Thyroid gland (tissue), 4 donors: ENCODE data around the gene MTMR12. TPM values are rescaled to one million over a fixed set of nuclear protein-coding genes. Genes with fewer than 3 reads are reported as not detected.

Experiments
- DNase-seq, 2 donors: peaks; one replicate each; pipeline ENCODE4 v3.0.0-alpha.2; 2019
- H3K27ac ChIP-seq, 3 donors: fragments of 200-600 bp; sonication (generic); 1 replicate in 2 of 3; 2 replicates in 1 of 3; pipeline ENCODE4 v1.5.1; 2016 to 2019; ENCODE audit warnings: mild to moderate bottlenecking in 1 of 3, moderate library complexity in 1 of 3
- H3K27me3 ChIP-seq: fragments of 200-600 bp; sonication (generic); one replicate; pipeline ENCODE4 v1.5.1; 2019
- H3K36me3 ChIP-seq, 2 donors: fragments of 200-600 bp; sonication (generic); one replicate each; pipeline ENCODE4 v1.5.1; 2016 to 2019
- H3K4me1 ChIP-seq, 2 donors: fragments of 200-600 bp; sonication (generic); one replicate each; pipeline ENCODE4 v1.5.1; 2017 to 2019
- H3K4me3 ChIP-seq, 3 donors: fragments of 200-600 bp; sonication (generic); replicated peaks in 1 of 3; 1 replicate in 2 of 3; 2 replicates in 1 of 3; pipeline ENCODE4 v1.5.1; 2016; ENCODE audit warnings: mild to moderate bottlenecking in 1 of 3
- H3K9me3 ChIP-seq: fragments of 200-600 bp; sonication (generic); one replicate; pipeline ENCODE4 v1.5.1; 2017
- POLR2A ChIP-seq, 2 donors: fragments of 450-650 bp; IDR thresholded peaks; one replicate each; pipeline ENCODE4 v1.6.1; 2017; ENCODE audit warnings: antibody characterized with exemption in 2 of 2, mild to moderate bottlenecking in 2 of 2, moderate library complexity in 1 of 2
- WGBS, 2 donors: methylation state at CpG; one replicate each; pipeline ENCODE4 v1.1.5; 2017; 5-methylcytosine and 5-hydroxymethylcytosine counted together
- intact Hi-C: fragments of 100-400 bp; cut with DNase I; formaldehyde crosslinking; loops from one replicate; pipeline ENCODE4 v1.15.1; 2023
- total RNA-seq, 4 donors: library from RNA; depleted of rRNA; stranded (reverse); fragments of >200 nt; gene quantifications; one replicate each; pipeline ENCODE4 v1.2.3, GENCODE V29; 2016
- TF ChIP-seq, protein P1 (sequence below), 6 experiments: fragments of 200-600 bp in 3 of 6; fragments of 450-650 bp in 3 of 6; sonication (generic) in 3 of 6; IDR thresholded peaks; one replicate each; pipeline ENCODE4 v1.5.1; 2016 to 2019; ENCODE audit warnings: antibody characterized with exemption in 6 of 6, mild to moderate bottlenecking in 2 of 6, inconsistent platforms in 1 of 6, moderate library complexity in 1 of 6

The MTMR12 gene
- total RNA-seq, 4 donors from 2014 or later: 28.9 to 45.3 (median 37.3) TPM

DNA sequence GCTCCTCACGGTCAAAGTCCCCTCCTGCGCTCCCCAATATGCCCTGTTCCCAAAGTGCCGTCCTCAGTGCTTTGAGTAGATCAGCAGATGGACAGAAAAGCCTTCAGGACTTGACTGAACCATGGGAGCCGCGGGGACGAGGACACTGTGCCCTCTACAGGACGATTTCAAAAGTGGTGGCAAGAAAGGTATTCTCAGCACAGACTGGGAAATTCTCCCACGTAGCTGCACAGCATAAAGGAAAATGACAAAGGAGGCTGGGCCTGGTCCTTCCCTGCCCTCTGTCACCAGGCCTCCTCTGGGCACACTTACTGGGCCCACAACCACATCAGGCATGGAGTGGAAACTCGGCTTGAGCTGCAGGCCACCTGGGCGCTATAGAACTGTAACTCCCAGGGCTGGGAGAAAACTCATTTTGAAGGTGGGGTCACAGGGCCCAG, 16.7 kb upstream of the MTMR12 start:
- TF ChIP-seq POLR2A (IDR thresholded peaks at IDR 0.05): no peak
- TF ChIP-seq, protein P1, sequence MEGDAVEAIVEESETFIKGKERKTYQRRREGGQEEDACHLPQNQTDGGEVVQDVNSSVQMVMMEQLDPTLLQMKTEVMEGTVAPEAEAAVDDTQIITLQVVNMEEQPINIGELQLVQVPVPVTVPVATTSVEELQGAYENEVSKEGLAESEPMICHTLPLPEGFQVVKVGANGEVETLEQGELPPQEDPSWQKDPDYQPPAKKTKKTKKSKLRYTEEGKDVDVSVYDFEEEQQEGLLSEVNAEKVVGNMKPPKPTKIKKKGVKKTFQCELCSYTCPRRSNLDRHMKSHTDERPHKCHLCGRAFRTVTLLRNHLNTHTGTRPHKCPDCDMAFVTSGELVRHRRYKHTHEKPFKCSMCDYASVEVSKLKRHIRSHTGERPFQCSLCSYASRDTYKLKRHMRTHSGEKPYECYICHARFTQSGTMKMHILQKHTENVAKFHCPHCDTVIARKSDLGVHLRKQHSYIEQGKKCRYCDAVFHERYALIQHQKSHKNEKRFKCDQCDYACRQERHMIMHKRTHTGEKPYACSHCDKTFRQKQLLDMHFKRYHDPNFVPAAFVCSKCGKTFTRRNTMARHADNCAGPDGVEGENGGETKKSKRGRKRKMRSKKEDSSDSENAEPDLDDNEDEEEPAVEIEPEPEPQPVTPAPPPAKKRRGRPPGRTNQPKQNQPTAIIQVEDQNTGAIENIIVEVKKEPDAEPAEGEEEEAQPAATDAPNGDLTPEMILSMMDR (IDR thresholded peaks at IDR 0.05): peak; percentile 32 to 74 (median 64)
- no peaks in the 10 kb centered on the region for H3K27me3 ChIP-seq
- 31 to 42% methylated on average over 8 to 10 of the region's 10 CpGs for WGBS, 2 donors
- DNase-seq: peak; percentile 50 to 68
- peaks cover 12% of the 10 kb centered on the region in 2 donors for H3K4me1 ChIP-seq
- no peak overlapping the region for H3K4me3 ChIP-seq
- intact Hi-C loops: no loop called here
- H3K27ac ChIP-seq: no peak overlapping the region
- H3K36me3 ChIP-seq: no peaks in the 10 kb centered on the region
- no peaks in the 10 kb centered on the region for H3K9me3 ChIP-seq

DNA sequence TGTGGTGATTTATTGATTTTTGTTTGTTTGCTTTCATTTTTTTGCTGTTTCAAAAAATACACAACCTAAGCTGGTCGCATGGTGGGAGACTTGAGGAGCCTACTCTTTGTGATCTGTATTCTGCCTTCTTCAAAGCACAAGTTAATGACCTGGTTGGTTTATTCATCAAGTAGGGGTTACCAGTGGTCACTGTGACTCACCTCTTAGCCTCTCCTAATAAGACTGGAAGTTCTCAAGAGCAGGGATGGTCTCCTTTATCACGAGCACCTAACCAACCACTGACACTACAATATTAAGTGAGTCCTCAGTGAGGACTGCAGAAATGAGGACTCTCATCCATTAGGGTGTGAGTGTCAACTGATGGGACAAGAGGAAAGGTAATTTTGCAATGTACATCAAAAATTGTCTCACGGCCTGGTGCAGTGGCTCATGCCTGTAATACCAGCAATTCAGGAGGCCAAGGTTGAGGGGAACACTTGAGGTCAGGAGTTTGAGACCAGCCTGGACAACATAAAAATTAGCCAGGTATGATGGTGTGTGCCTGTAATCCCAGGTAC, 13.6 kb upstream of the MTMR12 start:
- TF ChIP-seq, protein P1 (IDR thresholded peaks at IDR 0.05): no peak
- TF ChIP-seq POLR2A (IDR thresholded peaks at IDR 0.05): no peak
- no peak overlapping the region for H3K4me3 ChIP-seq
- peaks cover 5% of the 10 kb centered on the region in 2 donors for H3K4me1 ChIP-seq
- 72 to 93% methylated on average over 3 of the region's 3 CpGs for WGBS, 2 donors
- no peaks in the 10 kb centered on the region for H3K9me3 ChIP-seq
- intact Hi-C loops: no loop called here
- no peak for DNase-seq
- H3K27ac ChIP-seq: no peak overlapping the region
- no peaks in the 10 kb centered on the region for H3K36me3 ChIP-seq
- no peaks in the 10 kb centered on the region for H3K27me3 ChIP-seq

DNA sequence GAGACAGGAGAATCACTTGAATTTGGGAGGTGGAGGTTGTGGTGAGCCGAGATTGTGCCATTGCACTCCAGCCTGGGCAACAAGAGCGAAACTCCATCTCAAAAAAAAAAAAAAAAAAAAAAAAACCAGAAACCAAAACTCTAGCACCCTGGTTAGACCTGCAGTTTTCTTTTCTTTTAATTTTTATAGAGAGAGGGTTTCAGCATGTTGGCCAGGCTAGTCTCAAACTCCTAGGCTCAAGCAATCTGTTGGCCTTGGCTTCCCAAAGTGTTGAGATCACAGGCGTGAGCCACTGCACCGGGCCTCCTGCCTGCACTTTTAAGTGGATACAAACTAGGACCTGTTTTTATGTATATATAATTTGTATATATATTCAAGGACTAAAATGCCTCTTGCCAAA, 12.9 kb upstream of the MTMR12 start:
- no peaks in the 10 kb centered on the region for H3K4me1 ChIP-seq
- intact Hi-C loops: no loop called here
- 90 to 95% methylated on average over 4 of the region's 4 CpGs for WGBS, 2 donors
- no peaks in the 10 kb centered on the region for H3K36me3 ChIP-seq
- H3K4me3 ChIP-seq: no peak overlapping the region
- no peak for DNase-seq
- no peak overlapping the region for H3K27ac ChIP-seq
- no peak for TF ChIP-seq POLR2A (IDR thresholded peaks at IDR 0.05)
- TF ChIP-seq, protein P1 (IDR thresholded peaks at IDR 0.05): no peak
- no peaks in the 10 kb centered on the region for H3K9me3 ChIP-seq
- H3K27me3 ChIP-seq: no peaks in the 10 kb centered on the region

DNA sequence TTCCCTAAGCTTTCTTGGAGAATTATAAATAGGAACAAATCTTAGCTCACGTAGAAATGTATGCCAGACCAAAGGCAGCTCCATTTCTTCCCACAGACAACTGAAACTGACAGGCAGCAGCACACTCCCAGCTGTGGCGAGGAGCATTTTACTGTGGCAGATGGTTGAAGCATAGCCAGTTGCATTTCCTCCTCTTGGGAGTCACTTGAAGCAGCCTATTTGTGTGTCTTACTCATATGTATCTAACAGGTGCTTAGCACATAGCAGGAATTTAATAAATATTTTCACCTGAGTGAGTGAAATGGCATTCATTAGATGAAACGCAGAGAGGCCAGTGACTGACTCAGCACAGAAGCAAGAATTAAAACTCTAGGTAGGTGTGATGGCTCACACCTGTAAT, 12.3 kb upstream of the MTMR12 start:
- no peak for TF ChIP-seq POLR2A (IDR thresholded peaks at IDR 0.05)
- TF ChIP-seq, protein P1 (IDR thresholded peaks at IDR 0.05): no peak
- WGBS, 2 donors: 78 to 84% methylated on average over 3 of the region's 3 CpGs
- intact Hi-C loops: no loop called here
- Histone ChIP-seq H3K27ac (no peak overlapping the region), H3K4me3 (no peak overlapping the region), H3K4me1 (no peaks in the 10 kb centered on the region), H3K27me3 (no peaks in the 10 kb centered on the region), H3K36me3 (no peaks in the 10 kb centered on the region), H3K9me3 (no peaks in the 10 kb centered on the region)
- no peak for DNase-seq

DNA sequence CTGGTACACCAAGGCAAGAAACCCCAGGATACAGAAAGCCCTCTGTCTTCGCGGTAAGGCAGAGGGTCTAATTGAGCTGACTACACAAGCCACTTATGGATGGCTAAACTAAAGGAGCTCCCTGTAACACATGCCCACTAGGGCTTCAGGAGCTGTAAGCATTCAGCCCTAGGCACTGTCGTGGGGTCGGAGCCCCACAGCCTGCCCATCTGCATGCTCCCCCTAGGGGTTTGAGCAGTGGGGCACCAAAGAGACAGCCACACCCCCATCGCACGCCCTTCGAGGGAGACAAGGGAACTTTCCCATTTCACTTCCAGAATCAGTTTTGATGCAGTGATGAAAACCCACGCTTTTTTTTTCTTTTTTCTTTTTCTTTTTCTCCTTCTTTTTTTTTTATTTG, 11.0 kb upstream of the MTMR12 start:
- no peak for DNase-seq
- Histone ChIP-seq H3K9me3 (no peaks in the 10 kb centered on the region), H3K27me3 (no peaks in the 10 kb centered on the region), H3K36me3 (no peaks in the 10 kb centered on the region), H3K4me3 (no peak overlapping the region), H3K4me1 (no peaks in the 10 kb centered on the region), H3K27ac (no peak overlapping the region)
- TF ChIP-seq, protein P1 (IDR thresholded peaks at IDR 0.05): no peak
- TF ChIP-seq POLR2A (IDR thresholded peaks at IDR 0.05): no peak
- intact Hi-C loops: no loop called here
- WGBS, 2 donors: 77 to 85% methylated on average over 8 of the region's 8 CpGs
